B cell (primary cell): ENCODE results near the gene UTP11. TPM values are rescaled to one million over a fixed set of nuclear protein-coding genes. Genes with fewer than 3 reads are reported as not detected.
A peak's percentile ranks its signal among the peaks of the same experiment; 100 is the strongest.

ENCODE experiments used
- ATAC-seq: fragments of 200-7000 bp; cut with Tn5 transposase; one replicate; pipeline ENCODE4 v1.10.0; 2021; ENCODE audit warnings: low read depth, mild to moderate bottlenecking, moderate number of reproducible peaks, moderate library complexity
- CTCF ChIA-PET: fragments of 350-600 bp; sonication (Branson Sonifier 250); formaldehyde crosslinking; loops from one replicate; lab custom pipeline; 2021; ENCODE audit warnings: antibody characterized with exemption, inconsistent platforms; lab: Charles Lee
- POLR2A ChIA-PET: fragments of 350-600 bp; sonication (Branson Sonifier 250); formaldehyde crosslinking; loops from one replicate; lab custom pipeline; 2021; ENCODE audit warnings: antibody characterized with exemption; lab: Charles Lee
- DNase-seq: peaks from one replicate; pipeline ENCODE4 v3.0.0; 2013
- H2AFZ ChIP-seq: 2 replicates; pipeline ENCODE4 v1.6.1; 2012; ENCODE audit warnings: mild to moderate bottlenecking, low read depth, low read length; ENCODE audit not compliant: insufficient read depth, poor library complexity, severe bottlenecking
- H3K27ac ChIP-seq, 2 donors: 1 replicate in 1 of 2; 2 replicates in 1 of 2; pipeline ENCODE4 v1.5.1; 2012 to 2013; ENCODE audit warnings: low read length in 2 of 2, mild to moderate bottlenecking in 2 of 2, moderate library complexity in 1 of 2
- H3K27me3 ChIP-seq, 4 experiments: fragments of 200-600 bp in 1 of 4; sonication (generic) in 1 of 4; replicated peaks in 1 of 4; 1 replicate in 2 of 4; 2 replicates in 2 of 4; pipeline versions ENCODE4 v1.6.1 to v1.7.0; 2013 to 2016; ENCODE audit warnings: low read length in 3 of 4, mild to moderate bottlenecking in 2 of 4, mixed read lengths in 1 of 4, moderate library complexity in 1 of 4; ENCODE audit not compliant: insufficient read depth in 4 of 4, control insufficient read depth in 3 of 4; ENCODE audit errors: control extremely low read depth in 1 of 4
- H3K36me3 ChIP-seq, 2 experiments: replicated peaks in 1 of 2; 1 replicate in 1 of 2; 2 replicates in 1 of 2; pipeline versions ENCODE4 v1.6.1 to v1.7.1; 2013; ENCODE audit warnings: low read length in 1 of 2; ENCODE audit not compliant: insufficient read depth in 2 of 2, control insufficient read depth in 1 of 2; ENCODE audit errors: control extremely low read depth in 1 of 2, extremely low read depth in 1 of 2
- H3K4me1 ChIP-seq, 2 donors: fragments of 200-600 bp in 1 of 2; sonication (generic) in 1 of 2; 1 replicate in 1 of 2; 2 replicates in 1 of 2; pipeline versions ENCODE4 v1.5.1 to v1.6.1; 2013 to 2017; ENCODE audit warnings: low read length in 2 of 2; ENCODE audit not compliant: control insufficient read depth in 2 of 2, insufficient read depth in 2 of 2
- H3K4me2 ChIP-seq: replicated peaks from 2 replicates; pipeline ENCODE3; 2012; ENCODE audit warnings: mild to moderate bottlenecking, low read depth, low read length; ENCODE audit not compliant: poor library complexity, severe bottlenecking
- H3K4me3 ChIP-seq, 5 experiments: fragments of 200-600 bp in 1 of 5; sonication (generic) in 1 of 5; 1 replicate in 3 of 5; 2 replicates in 2 of 5; pipeline versions ENCODE4 v1.5.1 to v1.7.0; 2011 to 2016; ENCODE audit warnings: low read length in 4 of 5, mild to moderate bottlenecking in 4 of 5, low read depth in 2 of 5, control low read depth in 1 of 5, moderate library complexity in 1 of 5; ENCODE audit not compliant: insufficient read depth in 1 of 5; ENCODE audit errors: control extremely low read depth in 1 of 5, extremely low read depth in 1 of 5
- H3K79me2 ChIP-seq: fragments of 200-600 bp; sonication (generic); one replicate; pipeline ENCODE4 v1.6.0; 2016; ENCODE audit warnings: low read length; ENCODE audit not compliant: control insufficient read depth, insufficient read depth
- H3K9ac ChIP-seq: fragments of 200-600 bp; sonication (generic); 2 replicates; pipeline ENCODE4 v1.6.1; 2017; ENCODE audit warnings: mild to moderate bottlenecking, low read length, moderate library complexity
- H3K9me3 ChIP-seq, 3 donors: one replicate each; pipeline versions ENCODE4 v1.6.1 to v1.7.1; 2013; ENCODE audit warnings: low read length in 2 of 3; ENCODE audit not compliant: control insufficient read depth in 2 of 3, insufficient read depth in 1 of 3; ENCODE audit errors: control extremely low read depth in 1 of 3
- H4K20me1 ChIP-seq: 2 replicates; pipeline ENCODE4 v1.6.0; 2012; ENCODE audit warnings: mild to moderate bottlenecking, low read length; ENCODE audit not compliant: insufficient read depth, control insufficient read depth, poor library complexity, severe bottlenecking
- H3K27ac Mint-ChIP-seq: one replicate; pipeline ENCODE4 v1.8.0; 2021; ENCODE audit warnings: mixed read lengths
- H3K27me3 Mint-ChIP-seq: one replicate; pipeline ENCODE4 v1.8.0; 2021; ENCODE audit warnings: mixed read lengths
- H3K4me1 Mint-ChIP-seq: one replicate; pipeline ENCODE4 v1.8.0; 2021; ENCODE audit warnings: mixed read lengths
- H3K4me3 Mint-ChIP-seq: one replicate; pipeline ENCODE4 v1.8.0; 2021; ENCODE audit warnings: mixed read lengths
- H3K9me3 Mint-ChIP-seq: one replicate; pipeline ENCODE4 v1.8.0; 2022; ENCODE audit warnings: mixed read lengths; ENCODE audit not compliant: insufficient read depth
- EZH2 ChIP-seq: IDR thresholded peaks from 2 replicates; pipeline ENCODE4 v1.6.1; 2012; ENCODE audit warnings: borderline replicate concordance, low read depth, mild to moderate bottlenecking, moderate library complexity, low read length; ENCODE audit not compliant: insufficient read depth, poor library complexity, severe bottlenecking
- WGBS: methylation state at CpG from one replicate; pipeline ENCODE4 v1.1.5; 2013; ENCODE audit warnings: missing lambda C conversion rate; ENCODE audit not compliant: insufficient coverage; 5-methylcytosine and 5-hydroxymethylcytosine counted together
- intact Hi-C: fragments of 100-400 bp; cut with micrococcal nuclease; formaldehyde crosslinking; loops from one replicate; pipeline ENCODE4 v1.10.0; 2022
- polyA plus RNA-seq: library from polyadenylated mRNA; depleted of rRNA; stranded (reverse); fragments of >200 nt; gene quantifications from 2 replicates; pipeline ENCODE4 v1.2.3, GENCODE V29; 2012
- total RNA-seq, 2 donors: library from RNA; stranded (reverse); fragments of 120-200 nt in 1 of 2; gene quantifications; 1 replicate in 1 of 2; 2 replicates in 1 of 2; pipeline versions ENCODE4 v1.2.3 to v1.2.4, GENCODE V29; 2013 to 2022
- TF ChIP-seq, protein P1 (sequence below): fragments of 200-600 bp; IDR thresholded peaks from one replicate; pipeline ENCODE4 v1.8.0; 2022; ENCODE audit warnings: antibody characterized with exemption, mild to moderate bottlenecking

The UTP11 gene
- total and polyA plus RNA-seq, 2 donors (not counting 1 experiment from before 2014, with no cell fraction given) = 6.0 to 16.8 TPM

- CTCF ChIA-PET = interaction anchor here (1.0 to 1.3 kb wide), 5 partner anchors 10 to 463 kb away, joined by 3 read pairs; no protein-coding TSS in a partner anchor
- H3K27me3 Mint-ChIP-seq = peaks cover 24% of the 10 kb centered on the region
- intact Hi-C loops = loop anchor here (2.0 to 5.0 kb wide), 4 partner anchors 34 to 1445 kb away; partner anchors contain the start of genes BMP8A and UTP11
These were observed 34.5 kb downstream of the UTP11 start for GRCh38 chr1:38046884-38047602.

More at GRCh38 chr1:38046884-38047602, 34.5 kb downstream of the UTP11 start:
- under 1% methylated on average over 98 of the region's 99 CpGs for WGBS
- TF ChIP-seq EZH2 = no peak
- TF ChIP-seq, protein P1, sequence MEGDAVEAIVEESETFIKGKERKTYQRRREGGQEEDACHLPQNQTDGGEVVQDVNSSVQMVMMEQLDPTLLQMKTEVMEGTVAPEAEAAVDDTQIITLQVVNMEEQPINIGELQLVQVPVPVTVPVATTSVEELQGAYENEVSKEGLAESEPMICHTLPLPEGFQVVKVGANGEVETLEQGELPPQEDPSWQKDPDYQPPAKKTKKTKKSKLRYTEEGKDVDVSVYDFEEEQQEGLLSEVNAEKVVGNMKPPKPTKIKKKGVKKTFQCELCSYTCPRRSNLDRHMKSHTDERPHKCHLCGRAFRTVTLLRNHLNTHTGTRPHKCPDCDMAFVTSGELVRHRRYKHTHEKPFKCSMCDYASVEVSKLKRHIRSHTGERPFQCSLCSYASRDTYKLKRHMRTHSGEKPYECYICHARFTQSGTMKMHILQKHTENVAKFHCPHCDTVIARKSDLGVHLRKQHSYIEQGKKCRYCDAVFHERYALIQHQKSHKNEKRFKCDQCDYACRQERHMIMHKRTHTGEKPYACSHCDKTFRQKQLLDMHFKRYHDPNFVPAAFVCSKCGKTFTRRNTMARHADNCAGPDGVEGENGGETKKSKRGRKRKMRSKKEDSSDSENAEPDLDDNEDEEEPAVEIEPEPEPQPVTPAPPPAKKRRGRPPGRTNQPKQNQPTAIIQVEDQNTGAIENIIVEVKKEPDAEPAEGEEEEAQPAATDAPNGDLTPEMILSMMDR = no peak
- Histone ChIP-seq H3K4me3 (peak overlapping the region in 4 of 5 experiments; percentile 43 to 68 (median 60)), H3K4me1 (peaks cover 24% of the 10 kb centered on the region in 2 donors), H3K79me2 (no peaks in the 10 kb centered on the region), H3K27ac (no peak overlapping the region), H2AFZ (peak overlapping the region; percentile 79), H3K36me3 (no peaks in the 10 kb centered on the region), H4K20me1 (no peaks in the 10 kb centered on the region), H3K9ac (peak overlapping the region; percentile 64), H3K27me3 (peaks cover 0 to 44% (median 30%) of the 10 kb centered on the region in 4 experiments), H3K9me3 (peaks cover 0 to 19% (median 0%) of the 10 kb centered on the region in 3 donors), H3K4me2 (peak overlapping the region; percentile 97)
- H3K27ac Mint-ChIP-seq = peak overlapping the region; percentile 53
- ATAC-seq (peak; percentile 89), DNase-seq (peak; percentile 86)
- no peaks in the 10 kb centered on the region for H3K9me3 Mint-ChIP-seq
- POLR2A ChIA-PET = interaction anchor here (0.7 kb wide), 1 partner anchor 429 kb away, joined by 5 read pairs; no protein-coding TSS in a partner anchor
- H3K4me1 Mint-ChIP-seq = peaks cover 22% of the 10 kb centered on the region
- H3K4me3 Mint-ChIP-seq = peak overlapping the region; percentile 90
